GM19035 (cell line): ENCODE data around the gene NLRP6.
"Not testable (repeated sequence)": the region's sequence is repeated elsewhere in the genome, so short reads cannot be mapped to it uniquely, and the experiment has no call there.

Source experiments
- ATAC-seq: cut with Tn5 transposase; IDR thresholded peaks from one replicate; pipeline ENCODE4 v1.9.1; 2021; ENCODE audit not compliant: unreplicated experiment

NLRP6 gene

DNA sequence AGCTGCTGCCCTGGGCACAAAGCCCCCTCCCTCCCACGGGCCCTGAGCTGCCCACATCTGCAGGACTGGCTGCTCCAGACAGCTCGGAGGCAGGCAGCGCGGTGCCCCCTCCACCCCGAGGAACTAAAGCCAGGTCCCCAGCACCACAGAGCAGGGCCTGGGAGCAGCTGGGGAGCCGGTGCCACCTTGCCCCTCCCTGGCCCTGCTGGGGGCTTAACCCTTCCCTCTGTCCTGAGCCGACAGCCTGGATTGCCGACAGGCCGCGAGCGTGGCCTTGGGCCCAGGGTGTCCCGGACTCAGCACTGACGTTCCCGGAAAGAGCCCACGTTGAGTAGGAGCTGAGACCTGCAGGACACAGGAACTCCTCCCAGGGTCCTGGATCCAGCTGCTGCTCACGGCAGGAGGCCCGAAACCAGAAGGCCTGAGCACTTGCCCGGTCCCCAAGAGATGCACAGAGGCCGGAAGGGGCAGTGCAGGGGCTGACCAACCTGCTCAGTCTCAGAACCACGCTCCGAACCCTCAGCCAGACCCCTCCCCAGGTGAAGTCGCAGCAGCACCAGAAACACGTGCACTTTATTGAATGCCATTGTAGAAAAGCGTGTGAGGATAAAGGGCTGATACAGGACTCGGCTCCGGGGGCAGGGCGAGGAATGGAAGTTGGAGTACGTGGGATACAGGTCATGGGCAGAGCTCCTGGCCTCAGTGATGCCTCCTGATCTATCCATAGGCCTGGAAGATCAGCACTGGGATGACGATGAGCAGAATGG lies 41.1 kb downstream of the NLRP6 start:
- ATAC-seq, result not testable (repeated sequence)

DNA sequence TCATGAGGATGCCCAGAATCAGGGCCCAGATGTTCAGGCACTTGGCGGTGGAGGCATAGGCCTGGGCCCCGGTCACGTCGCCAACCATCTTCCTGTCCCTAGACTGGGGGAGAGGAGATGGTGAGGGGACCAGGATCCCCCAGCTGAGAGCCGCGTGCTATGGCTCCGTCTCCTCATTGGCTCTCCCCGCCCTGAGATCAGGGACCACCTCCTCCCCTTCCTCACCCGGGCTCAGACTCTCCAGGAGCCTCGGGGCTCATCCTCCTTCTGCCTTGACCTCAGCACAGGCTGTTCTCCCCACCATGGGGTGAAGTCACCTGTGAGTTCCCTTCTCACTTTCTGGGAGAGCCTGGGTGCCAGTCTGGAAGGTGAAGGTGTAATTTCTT lies 41.7 kb downstream of the NLRP6 start:
- ATAC-seq, result not testable (repeated sequence)

DNA sequence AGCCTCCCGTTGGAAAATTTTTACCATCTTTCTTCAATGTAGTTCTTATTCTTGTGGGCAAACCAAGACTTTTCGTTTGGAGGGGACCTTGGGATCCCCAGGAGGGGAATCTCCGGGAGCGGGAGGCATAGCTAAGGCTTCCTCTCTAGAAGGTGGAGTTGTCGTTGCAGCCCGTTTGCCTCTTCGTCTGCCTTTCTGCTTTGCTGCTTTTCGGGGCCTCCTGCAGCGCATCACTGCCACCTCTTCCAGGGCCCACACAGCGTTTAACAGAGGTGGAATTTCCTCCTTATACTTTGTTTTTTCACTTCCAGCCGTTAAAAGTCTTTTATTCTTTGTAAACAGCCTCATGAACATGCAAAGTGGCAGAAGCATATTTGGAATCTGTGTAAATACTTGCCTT lies 45.9 kb downstream of the NLRP6 start:
- ATAC-seq, result no peak

DNA sequence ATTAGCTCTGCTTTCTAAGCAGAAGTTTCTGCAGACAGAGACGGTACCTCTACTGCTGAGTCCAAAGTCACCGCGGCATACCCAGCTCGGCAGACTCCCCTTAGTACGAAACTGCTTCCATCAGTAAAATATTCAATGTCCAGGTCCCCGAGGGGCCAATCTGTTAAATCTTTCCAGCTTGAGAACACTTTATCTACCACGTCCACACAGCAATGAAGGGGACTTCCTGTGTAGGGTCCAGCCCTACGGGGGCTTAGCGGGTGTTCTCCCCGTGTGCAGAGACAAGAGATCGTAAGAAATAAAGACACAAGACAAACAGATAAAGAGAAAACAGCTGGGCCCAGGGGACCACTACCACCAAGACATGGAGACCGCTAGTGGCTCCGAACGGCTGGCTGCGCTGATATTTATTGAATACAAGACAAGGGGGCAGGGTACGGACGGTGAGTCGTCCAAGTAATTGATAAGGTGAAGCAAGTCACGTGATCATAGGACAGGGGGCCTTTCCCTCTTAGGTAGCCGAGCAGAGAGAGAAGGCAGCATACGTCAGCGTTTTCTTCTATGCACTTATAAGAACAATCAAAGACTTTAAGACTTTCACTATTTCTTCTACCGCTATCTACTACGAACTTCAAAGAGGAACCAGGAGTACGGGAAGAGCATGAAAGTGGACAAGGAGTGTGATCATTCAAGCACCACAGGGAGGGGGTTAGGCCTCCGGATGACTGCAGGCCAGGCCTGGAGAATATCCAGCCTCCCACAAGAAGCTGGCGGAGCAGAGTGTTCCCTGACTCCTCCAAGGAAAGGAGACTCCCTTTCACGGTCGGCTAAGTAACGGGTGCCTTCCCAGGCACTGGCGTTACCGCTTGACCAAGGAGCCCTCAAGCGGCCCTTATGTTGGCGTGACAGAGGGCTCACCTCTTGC lies 46.6 kb downstream of the NLRP6 start:
- ATAC-seq, result not testable (repeated sequence)

DNA sequence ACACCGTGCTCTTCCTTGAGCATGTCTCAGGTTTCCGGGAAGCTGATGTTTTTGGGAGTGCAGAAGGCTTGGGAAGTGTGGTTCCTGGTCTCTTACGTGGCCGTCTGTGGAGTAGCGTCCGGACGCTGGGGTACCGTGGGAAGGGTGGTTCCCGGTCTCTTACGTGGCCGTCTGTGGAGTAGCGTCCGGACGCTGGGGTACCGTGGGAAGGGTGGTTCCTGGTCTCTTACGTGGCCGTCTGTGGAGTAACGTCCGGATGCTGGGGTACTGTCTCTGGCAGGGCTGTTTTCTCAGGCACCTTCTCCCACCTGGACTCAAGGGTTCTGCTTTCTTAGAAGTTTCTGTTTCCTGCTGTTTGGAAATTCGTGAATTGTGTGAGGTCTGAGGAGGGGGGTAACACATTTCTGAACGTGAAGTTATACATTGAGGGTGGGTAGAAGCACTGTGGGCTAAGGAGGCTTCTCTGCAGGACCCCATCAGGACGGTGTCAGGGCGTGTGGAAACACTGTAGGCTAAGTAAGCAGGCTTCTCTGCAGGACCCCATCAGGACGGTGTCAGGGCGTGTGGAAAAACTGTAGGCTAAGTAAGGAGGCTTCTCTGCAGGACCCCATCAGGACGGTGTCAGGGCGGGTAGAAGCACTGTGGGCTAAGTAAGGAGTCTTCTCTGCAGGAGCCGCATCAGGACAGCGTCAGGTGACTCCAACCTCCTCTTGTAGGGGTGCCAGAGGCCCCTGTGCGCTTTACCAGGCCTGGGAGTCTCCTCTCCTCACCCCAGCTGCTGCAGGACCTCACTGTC lies 47.8 kb downstream of the NLRP6 start:
- ATAC-seq, result no peak

DNA sequence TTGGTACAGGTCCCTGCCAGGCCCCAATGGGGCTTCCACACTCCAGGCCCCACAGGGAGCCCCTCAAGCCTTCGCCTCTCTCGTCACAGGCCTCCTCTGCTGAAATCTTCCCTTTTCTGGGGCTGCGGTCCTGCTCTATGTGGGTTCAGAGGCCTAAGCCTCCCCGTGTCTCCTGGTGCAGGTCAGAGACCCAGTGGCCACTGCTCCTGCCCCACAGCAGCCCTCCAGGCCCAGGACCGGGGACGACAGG lies 48.3 kb downstream of the NLRP6 start:
- ATAC-seq, result no peak

DNA sequence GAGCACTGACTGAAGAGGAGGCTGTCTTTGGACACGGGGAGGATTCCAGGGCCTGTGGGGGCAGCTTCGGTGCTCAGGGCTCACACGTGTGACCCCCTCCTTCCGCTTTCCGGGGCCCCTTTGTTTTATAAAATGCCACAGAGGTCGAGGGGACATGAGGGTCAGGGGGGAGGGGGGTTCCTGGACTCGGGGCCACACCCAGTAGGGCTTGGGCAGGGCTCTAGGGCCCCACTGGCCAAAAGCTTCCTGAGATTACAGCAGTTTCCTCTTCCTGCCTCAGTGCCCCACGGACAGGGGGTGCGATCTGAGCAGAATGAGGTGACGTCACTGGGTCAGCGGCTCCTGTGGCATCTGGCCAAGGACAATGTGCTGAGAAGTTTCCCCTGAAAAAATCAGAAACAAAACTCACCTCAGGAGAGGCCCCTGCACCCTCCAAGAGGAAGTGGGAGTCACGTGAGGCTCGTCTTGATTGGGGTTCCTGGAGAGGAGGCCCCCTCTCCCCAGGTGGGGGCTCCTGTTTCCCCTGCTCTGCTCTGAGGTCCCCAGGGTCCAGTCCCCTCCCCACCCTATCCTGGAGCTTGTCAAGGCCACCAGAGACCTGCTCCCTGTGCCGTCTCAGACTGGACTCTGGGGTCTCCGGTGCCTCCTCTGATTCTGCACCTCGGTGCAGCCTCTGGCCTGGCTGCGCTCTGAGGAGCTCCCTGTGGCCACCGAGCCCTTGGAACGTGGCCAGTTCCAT lies 48.8 kb downstream of the NLRP6 start:
- no peak for ATAC-seq

DNA sequence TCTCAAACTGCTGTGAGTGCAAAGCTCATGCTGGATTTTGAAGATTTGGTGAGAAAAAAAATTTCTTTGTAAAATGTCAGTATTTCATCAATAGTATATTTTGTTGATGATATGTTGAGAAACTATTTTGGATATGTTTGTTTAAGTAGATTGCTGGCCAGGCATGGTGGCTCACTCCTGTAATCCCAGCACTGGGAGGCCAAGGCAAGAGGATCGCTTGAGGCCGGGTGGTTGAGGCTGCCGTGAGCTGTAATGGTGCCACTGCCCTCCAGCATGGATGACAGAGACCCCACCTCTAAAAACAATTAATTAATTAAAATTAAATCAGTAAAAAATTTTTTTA lies 49.3 kb downstream of the NLRP6 start:
- ATAC-seq, result no peak

DNA sequence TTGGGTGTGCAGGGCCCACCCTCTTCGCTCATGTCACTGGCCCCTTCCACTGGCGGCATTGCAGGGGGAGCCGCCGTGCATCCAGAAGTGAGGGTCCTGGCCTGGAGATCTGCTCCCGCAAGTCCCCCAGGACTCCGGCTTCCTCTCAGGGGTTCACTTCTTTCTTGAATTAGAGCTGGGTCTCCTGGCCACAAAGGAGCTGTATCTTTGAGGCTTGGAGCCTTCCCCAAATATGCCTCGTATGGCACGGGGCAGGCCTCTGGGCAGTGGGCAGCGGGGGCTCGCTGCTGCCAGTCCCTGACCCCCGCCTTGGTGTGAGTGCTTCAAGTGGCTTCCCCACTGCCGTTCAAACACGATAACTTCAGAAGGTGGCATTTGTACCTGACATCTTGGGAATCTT lies 49.8 kb downstream of the NLRP6 start:
- ATAC-seq, result no peak

DNA sequence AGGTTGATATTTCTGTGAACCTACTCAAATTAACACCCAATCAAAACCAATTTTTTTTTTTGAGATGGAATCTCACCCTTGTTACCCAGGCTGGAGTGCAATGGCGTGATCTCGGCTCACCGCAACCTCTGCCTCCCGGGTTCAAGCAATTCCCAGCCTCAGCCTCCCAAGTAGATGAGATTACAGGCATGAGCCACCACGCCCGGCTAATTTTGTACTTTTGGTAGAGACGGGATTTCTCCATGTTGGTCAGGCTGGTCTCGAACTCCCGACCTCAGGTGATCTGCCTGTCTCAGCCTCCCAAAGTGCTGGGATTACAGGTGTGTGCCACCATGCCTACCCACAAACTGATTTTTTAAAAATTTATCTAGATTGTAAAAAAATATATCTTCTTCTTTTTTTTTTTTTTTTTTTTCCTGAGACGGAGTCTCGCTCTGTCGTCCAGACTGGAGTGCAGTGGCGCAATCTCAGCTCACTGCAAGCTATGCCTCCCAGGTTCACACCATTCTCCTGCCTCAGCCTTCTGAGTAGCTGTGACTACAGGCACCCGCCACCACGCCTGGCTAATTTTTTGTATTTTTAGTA lies 50.4 kb downstream of the NLRP6 start:
- not testable (repeated sequence) for ATAC-seq

DNA sequence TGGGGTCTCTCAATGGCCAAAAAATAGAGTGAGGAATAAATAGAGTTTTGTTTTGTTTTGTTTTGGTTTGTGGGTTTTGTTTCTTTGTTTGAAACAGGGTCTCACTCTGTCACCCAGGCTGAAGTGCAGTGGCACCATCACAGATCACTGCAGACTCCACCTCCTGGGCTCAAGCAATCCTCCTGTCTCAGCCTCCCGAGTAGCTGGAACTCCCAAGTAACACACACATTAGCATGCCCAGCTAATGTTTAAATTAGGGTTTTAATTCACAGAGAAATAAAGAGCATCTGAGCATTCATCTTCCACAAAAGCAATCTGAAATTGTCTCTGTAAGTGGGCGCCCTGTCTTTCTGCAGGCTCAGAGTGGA lies 51.7 kb downstream of the NLRP6 start:
- ATAC-seq, result no peak

DNA sequence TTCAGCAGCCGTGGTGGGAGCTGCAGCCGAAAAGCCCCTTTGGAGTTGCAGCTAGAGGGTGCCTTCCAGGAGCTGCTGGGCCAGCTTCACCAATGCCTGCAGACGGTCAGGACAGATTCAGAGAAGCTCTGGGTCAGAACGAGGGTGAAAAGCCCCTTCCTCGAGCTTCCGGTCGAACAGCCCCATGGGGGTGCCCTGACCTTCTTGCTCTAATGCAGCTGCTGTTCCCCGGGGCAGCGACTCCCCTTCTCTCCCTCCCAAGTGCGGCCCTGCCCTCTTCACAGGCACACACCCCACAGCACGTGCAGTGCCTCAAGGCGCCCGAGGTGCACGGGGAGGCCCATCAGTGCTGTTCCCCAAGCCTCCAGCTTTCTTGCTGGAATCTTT lies 52.1 kb downstream of the NLRP6 start:
- no peak for ATAC-seq

DNA sequence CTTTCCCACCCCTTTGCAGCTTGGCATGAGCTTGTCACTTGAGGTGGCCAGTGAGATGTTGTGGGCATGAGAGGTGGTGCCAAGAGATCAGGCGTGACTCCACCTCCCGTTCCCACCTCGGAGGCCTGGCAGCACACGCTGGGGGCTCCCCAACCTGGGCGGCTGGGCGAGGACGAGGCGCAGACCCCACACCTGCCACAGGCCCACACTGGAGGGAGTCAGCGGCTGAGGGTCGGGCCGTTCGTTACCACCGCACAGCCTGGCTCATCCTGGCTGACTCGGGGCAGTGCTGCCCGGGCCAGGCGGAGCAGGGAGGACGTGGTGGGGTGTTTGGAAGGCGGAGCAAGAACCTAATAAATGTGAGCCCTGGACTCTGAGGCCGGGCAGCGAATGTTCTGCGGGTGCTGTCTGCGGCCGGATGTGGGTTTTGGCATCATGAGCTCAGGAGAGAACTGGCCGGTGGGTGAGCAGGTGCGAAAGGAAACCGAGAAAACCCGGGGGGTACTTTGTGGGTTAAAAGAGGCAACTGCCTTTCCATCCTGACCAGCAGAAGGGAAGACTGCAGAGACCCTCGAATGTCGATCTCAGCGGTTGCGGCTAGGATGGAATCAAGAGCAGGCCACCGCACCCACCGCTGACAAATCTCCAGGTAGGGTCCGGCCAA lies 52.6 kb downstream of the NLRP6 start:
- no peak for ATAC-seq

DNA sequence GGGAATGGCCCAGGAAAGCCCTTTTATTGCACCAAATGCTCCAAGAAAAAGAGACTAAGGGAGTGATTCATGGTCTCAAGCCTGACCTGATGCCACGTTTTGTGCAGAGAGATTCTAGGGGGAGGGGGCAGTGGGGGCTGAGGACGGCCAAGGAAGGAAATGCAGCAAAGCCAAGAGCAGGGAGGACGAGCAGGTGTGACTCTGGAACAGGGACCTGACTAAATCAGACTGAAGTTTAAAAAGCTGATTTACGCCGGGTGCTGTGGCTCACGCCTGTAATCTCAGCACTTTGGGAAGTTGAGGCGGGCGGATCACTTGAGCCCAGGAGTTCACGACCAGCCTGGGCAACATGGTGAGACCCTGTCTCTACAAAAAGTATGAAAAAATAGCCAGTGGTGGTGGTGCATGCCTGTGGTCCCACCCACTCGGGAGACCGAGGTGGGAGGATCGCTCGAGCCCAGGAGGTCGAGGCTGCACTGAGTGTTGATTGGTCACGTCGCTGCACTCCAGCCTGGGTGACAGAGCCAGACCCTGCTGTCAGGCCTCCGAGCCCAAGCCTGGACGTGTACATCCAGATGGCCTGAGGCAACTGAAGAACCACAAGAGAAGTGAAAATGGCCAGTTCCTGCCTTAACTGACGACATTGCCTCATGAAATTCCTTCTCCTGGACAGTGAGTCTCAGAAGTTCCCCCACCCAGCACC lies 53.3 kb downstream of the NLRP6 start:
- no peak for ATAC-seq

DNA sequence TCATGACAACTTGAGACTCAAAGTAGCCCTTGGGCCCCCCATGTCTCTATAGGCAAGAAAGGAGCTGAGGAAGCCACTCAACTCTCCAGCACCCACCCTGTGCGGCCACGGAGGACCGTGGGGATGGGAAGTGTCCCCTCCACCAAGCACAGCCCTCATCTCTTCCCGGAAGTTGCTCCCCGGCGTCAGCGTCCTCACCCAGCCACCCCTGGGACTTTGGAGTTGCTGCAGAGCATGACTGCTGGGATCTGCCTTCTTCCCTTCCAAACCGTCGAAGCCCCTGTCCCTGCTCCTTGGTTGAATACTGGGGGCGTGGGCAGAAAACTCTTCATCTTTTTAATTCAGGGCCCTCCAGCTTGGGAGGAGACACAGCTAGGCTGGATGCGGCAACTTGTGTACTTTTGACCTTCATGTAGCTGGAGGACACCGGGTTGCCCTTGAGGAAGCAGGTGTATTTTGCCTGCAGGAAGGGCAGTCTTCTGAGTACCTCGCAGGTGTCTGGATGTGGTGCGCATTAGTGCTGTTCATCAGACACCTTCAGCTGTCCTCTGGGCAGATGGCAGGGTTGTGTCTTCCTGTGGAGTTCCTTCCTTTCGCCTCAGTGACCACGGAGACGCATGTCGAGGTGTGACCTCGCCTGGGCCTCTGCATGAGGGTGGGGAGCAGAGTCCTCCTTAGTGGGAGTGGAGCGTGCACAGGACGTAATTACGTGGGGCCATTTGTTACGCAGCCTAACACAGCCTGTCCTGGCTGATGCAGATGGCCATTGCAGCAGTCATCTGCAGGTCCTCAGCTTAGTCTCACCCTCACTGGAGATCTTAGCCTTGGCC lies 54.7 kb downstream of the NLRP6 start:
- no peak for ATAC-seq

DNA sequence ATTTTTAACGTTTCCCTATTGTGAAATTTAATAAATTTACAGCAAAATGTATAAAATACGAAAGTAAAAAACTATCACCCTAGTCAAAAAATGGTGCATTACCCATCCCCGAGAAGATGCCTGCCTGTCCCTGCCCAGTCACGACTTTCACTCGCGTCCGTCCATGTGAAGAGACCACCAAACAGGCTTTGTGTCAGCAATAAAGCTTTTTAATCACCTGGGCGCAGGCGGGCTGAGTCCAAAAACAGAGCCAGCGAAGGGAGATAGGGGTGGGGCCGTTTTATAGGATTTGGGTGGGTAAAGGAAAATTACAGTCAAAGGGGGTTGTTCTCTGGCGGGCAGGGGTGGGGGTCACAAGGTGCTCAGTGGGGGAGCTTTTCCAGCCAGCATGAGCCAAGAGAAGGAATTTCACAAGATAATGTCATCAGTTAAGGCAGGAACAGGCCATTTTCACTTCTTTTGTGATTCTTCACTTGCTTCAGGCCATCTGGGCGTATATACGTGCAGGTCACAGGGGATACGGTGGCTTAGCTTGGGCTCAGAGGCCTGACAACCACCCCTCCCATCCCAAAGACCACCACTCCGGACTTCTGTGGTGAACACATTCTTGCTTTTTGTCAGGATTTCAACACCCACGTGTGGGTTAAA lies 55.5 kb downstream of the NLRP6 start:
- not testable (repeated sequence) for ATAC-seq

DNA sequence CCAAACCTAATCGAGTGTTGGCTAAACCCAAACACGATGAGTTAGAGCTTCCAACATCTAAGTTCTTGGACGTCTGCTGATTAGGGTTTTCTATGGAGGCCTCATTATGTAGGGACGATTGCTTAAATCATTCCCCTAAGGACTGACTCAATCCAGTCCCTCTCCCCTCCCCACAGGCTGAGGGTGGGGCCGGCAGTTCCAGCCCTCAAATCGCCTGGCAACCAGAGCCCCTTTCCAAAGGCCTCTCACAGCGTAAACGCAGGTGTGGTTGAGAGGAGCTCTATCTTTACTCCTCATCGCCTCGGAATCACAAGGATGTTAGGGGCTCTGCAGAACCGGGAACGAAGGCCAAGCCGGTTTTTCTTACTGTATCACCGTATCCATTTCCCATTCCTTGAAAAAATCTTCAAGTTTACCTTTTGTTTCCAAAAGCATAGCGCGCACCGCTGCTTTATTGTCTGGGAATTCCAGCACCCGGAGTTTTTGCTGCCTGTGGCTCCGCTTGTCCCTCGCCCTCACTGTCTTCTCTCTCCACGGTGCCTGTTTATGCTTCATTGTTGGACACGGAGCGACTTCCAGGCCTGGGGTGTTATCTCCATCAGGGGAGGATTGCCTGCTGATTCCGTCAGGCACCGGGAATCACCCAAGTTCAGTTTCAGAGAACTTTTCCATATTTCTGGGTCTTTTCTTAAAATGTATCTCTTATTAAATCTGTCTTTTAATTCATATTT lies 56.2 kb downstream of the NLRP6 start:
- ATAC-seq, result no peak
